Activated CD4-positive, CD25-positive, alpha-beta regulatory T cell (primary cell): ENCODE results near the gene RRP1B.
"Not testable (repeated sequence)": the region's sequence is repeated elsewhere in the genome, so short reads cannot be mapped to it uniquely, and the experiment has no call there.

Experiments
- DNase-seq, 4 experiments: peaks; one replicate each; lab custom pipeline; 2025; lab: John Stamatoyannopoulos, UW

The RRP1B gene

DNA sequence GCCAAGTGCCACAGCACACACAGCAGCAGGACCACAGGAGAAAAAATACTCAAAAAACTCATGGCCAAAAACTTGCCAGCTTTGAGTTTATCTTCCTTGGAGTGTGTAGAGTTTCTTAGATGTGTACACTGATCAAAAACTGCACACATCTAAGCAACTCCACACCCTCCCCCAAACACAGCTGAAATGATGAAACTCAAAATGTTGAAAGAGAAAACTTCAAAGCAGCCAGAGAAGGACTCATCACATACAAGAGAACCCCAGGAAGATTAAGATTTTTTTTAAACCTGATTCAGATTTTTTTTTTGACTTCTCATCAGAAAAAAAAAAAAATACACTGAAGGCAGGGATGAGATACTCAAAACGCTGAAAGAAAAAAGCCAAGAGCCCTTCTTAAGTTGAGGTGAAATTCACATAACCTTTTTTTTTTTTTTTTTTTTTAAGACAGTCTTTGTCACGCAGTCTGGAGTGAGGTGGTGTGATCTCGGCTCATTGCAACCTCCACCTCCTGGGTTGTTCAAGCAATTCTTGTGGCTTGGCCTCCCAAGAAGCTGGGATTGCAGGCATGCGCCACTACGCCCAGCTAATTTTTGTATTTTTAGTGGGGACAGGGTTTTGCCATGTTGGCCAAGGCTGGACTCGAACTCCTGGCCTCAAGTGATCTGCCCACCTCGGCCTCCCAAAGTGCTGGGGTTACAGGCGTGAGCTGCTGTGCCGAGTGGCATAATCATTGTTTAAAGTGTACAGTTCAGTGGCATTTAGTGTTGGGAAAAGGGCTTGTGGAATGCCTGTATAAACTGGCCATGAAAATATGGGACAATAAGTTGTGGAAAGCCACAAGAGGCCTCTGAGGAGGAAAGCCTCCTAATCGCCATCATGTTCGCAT, 38.6 kb downstream of the RRP1B start:
- DNase-seq, result no peak

DNA sequence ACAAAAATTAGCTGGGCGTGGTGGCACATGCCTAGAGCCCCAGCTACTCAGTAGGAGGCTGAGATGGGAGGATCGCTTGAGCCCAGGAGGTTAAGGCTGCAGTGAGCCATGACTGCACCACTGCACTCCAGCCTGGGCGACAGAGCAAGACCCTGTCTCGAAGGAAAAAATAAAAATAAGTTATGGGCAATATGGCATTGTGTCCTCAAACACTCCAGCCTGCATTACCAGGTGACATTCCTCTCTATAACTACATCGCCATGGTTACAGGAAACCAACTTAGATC, 40.1 kb downstream of the RRP1B start:
- not testable (repeated sequence) for DNase-seq

DNA sequence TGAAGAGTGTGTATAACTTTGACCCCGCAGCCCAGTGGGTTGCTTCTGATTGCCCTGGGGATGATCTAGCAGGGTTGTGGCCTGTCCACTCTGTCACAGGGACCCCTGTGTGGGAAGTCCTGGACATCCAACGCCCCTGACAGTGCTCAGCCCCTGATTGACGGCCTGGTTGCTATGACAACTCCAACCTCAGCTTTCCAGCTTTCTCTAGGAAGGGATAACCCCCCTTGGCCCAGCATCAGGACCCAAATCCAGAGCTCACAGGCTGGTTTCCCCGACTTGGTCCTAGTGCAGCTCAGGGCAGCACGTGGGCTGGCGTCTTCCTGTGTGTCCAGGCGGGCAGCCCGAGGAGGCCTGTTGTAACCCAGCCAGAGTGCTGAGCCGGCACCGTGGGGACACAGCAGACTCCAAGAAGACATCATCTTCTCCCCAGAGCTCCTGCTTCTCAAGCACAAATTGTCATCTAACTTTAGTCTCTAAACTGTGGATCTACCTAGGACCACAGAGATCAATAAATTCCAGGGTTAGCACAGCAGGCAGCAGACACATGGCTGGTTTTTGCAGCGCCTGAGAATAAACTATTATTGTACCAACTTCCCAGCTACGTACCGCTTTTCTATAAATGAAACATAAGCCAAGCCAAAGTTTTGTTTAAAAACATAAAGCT, 40.7 kb downstream of the RRP1B start:
- no peak for DNase-seq

DNA sequence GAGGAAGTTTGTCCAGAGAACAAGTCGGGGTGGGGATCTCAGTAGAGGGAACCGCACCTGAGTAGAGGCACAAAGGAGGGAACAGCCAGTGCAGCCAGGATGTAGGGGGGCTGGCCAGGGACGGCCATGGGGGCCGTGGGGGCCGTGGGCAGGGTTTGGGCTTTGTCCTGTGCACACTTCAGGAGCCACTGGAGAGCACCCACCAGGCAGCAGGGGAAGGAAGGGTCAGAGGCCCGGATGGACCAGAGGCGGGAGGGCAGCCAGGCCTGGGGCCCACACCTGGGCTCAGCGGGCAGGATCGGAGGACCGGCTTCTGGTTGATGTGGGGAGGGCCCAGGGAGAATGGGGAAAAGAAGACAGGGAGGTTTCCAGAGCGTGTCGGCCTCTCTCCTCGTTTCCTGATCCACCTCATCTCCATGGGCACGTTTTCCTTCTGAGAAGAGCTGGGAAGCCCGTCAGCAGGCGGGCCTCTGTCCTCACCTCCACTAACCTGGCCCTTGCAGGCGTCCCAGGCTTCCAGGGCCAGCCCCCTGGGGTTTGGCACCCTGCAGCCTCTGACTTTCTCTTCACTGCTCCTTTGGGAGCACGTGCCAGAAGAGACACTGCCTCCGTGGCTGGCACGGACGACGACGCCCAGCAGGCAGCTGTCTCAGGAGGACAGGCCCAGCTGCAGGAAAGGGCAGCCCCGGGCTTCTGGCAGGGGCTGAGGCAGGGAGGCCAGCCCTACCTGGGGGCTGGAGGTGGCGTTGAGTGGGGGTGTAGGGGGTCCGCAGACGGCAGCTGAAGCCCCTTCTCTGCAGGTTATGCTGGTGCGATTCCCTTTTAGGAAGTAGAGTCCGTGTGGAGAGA, 42.8 kb downstream of the RRP1B start:
- DNase-seq, result no peak

DNA sequence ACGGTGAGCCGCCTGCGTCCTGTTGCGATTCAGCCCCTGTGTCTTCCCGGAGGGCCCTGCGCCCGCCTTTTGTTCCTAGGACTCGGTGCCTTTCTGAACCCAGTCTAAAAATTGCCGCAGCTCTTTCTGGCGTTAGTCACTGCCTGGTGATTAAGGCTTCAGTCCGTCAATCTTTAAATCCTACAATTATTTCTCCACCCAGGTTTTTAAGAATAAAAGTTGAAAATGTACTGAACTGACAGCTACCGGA, 43.4 kb downstream of the RRP1B start:
- no peak for DNase-seq

DNA sequence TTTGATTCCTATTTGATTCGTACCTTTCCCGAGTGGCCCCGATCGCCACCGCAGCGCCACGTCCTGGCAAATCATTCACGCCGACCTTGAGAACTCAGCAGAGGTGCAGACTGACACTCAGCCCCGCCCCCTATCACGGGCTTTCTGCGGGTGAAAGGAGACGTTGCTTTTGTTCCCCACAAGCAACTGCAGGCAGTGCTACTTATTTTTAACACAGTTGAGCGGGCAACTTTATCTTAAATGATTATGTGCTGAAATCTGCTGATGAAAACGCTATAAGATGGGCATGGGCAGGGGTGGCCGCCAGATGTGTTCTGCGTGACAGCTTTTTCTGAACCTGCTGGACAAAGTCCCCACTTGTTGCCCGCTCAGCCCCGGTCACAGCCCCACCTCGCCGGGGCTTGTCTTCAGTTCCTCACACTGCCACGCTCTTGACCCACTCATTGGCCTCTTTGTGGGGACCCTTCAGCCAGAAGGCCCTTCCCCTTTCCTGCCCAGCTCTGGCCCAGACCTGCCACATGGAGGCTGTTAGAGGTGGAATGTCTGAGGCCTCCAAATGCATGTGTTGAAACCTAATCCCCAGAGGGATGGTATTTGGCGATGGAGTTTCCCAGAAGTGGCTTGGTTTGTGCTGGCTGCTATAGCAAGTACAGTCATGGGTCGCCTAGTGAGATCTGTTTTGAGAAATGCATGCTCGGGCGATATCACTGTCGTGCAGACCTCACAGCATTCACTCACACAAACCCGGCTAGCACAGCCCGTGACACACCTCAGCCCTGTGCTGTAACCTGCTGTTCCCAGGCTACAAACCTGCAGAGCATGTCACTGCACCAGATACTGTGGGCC, 43.9 kb downstream of the RRP1B start:
- no peak for DNase-seq

DNA sequence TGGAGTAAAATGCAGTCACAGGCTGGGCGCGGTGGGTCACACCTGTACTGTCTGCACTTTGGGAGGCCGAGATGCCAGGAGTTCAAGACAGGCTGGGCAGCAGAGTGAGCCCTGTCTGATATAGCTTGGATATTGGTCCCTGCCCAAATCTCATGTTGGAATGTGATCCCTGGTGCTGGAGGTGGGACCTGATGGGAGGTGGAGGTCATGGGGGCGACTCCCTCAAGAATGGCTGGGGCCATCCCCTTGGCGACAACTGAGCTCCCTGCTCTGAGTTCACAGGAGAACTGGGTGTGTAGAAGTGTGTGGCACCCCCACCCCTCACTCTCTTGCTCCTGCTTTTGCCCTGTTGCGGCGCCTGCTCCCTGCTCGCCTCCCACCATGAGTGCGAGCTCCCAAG, 48.1 kb downstream of the RRP1B start:
- DNase-seq, result no peak

DNA sequence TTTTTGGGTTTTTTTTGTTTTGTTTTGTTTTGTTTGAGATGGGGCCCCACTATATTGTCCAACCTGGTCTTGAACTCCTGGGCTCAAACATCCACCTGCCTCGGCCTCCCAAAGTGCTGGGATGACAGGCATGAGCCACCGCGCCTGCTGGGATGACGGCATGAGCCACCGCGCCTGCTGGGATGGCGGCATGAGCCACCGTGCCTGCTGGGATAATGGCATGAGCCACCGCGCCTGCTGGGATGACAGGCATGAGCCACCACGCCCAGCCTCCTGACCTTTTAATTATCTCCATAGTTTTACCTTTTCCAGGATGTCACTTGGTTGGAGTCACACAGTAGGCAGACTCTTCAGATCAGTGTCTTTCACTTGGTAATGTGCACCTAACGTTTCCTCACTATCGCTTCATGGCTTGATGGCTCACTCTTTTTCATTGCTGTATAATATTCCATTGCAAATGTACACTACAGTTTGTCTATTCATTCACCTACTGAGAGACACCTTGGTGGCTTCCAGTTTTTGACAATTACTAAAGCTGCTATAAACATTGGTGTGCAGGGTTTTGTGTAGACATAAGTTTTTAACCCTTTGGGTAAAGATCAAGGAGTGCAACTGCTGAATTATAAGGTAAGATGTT, 49.5 kb downstream of the RRP1B start:
- DNase-seq, result no peak

DNA sequence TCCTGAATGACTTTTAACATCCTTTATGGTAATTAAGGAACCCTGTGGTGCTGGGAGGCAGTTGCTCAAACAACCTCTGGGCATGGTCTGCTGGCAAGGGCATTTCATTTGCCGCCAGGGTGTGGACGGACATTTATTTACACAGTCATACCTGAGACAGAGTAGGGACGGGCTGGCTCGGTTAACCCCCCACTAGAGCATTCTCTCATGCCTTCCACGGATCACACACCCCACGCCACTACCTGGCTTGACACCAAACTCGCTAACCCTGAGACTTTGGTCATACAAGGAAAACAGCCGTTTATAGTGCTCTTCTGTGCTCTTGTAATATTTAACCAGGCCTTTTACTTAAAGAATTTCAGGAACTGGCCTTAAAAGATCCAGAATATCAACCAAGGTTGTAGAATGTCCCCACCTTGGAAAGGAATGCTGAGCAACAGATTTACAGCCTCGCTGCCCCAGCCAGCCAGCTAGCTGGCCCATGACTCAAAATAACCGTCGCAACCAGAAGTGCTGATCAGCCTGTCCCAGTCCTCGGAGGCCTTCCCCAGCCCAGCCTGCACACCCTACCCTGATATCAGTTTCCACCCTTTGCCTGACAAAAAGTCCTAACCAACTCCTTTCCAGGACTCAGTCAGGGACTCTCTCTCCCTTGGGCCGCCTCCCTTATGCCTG, 53.0 kb downstream of the RRP1B start:
- no peak for DNase-seq

DNA sequence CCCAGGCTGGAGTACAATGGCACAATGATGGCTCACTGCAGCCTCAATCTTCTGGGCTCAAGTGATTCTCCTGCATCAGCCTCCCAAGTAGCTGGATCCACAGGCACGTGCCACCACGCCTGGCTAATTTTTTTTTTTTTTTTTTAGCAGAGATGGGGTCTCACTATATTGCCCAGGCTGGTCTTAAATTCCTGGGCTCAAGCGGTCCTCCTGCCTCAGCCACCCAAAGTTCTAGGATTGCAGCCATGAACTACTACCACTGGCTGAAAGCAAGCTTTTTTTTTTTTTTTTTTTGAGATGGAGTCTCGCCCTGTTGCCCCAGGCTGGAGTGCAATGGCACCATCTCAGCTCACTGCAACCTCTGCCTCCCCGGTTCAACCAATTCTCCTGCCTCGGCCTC, 53.8 kb downstream of the RRP1B start:
- DNase-seq, result not testable (repeated sequence)

DNA sequence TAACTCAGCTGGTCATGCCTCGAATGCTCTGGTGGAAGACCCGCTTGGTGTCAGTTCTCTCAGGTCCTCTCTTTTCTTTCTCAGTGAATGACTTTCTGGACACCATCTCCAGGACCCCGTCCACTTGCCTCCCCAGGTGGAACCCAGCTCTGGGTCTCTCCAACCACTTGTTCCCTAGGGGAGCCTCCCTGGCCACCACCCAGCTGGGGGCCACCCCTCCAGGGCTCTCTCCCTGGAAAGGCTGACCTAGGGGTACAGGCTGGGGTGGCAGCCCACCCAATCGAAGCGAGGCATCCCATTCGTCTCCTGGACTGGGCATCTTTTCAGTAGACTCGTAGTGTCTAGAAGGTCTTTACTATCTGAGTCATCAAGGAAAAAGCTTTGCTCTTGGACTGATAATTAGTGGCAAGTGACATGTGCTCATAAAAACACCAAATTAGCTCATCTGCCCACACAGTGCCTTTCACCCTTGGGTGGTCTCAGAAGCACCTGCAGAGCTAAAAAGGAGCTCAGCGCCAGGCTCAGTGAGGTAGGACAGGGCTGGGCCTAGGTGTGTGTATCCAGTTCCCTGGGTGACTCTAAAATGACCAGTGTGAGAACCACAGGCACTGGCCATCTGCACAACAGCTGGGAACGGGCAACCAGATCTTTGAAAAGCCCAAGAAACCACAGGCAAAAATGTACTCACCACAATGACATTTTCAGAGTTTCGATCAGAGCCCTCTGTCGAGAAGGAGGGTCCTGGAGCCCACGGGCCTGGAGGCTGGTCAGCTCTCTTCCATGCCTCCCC, 57.2 kb downstream of the RRP1B start:
- DNase-seq, result no peak

DNA sequence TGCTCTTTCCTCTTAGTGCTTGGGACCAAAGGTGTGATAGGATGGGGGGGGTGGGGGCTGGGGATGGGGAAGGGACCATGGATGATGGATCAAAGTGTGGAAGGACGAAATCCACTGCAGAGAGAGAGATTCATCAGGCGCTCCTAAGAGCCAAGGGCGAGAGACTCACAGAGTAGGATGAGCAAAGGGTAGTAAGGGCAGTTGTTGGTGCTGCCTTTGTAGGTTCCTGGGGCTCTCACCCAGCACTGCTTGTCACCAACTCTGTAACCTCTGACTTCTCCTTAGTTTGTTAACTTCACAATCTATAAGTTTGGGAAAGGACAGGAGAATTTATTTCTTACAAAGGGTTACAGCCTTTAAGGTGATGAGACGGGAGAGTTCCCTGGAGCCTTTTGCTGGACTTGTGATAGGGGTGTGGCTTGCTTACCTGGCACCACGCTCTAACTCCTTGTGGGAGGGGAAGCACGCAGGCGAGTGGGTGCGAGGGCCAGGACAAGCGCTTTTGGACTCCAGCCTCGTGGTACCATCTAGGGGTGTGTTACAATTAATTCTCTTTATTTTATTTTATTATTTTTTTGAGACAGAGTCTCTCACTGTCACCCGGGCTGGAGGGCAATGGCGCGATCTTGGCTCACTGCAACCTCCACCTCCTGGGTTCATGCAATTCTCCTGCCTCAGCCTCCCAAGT, 58.0 kb downstream of the RRP1B start:
- no peak for DNase-seq

DNA sequence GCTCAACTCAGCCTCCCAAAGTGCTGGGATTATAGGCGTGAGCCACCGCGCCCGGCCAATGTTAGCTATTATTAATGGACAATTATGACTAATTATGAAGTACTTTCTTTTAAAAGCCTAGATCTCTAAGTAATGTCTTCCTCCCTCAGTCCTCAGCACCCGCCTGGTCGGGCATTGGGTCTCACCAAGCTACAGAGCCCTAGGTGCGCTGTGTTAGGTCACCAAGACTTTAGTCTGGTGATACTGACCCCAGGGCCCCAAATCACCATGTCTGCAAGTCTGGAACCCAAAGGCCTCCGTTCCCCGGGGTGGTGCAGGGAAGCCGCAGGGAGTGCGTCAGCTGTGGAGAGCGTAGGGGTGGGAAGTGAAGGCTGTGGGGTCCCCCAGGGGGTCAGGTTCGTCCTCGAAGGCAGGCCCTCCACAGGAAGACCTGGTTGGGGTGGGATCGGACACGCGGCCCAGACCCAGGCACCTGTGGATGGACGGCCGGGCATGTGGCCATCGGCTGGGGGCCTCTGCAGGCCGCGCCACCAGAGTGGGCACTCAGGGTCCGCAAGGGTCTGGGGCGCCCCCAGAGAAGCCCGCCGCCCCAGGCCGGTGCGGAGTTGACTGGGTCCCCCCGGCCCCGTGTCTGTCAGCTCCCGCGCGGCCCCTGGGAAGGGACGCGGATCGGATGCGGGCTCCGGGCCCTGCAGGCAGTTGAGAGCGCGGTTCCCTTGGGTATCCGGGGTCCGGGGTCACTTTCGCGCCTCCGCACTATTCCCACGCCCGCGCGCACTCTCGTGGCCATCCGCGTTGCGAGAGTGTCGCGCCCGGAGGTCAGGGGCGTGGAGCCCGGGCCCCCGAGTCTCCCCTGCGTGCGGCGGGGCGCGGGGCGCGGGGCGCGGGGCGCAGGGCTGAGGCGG, 58.9 kb downstream of the RRP1B start:
- DNase-seq, result no peak

DNA sequence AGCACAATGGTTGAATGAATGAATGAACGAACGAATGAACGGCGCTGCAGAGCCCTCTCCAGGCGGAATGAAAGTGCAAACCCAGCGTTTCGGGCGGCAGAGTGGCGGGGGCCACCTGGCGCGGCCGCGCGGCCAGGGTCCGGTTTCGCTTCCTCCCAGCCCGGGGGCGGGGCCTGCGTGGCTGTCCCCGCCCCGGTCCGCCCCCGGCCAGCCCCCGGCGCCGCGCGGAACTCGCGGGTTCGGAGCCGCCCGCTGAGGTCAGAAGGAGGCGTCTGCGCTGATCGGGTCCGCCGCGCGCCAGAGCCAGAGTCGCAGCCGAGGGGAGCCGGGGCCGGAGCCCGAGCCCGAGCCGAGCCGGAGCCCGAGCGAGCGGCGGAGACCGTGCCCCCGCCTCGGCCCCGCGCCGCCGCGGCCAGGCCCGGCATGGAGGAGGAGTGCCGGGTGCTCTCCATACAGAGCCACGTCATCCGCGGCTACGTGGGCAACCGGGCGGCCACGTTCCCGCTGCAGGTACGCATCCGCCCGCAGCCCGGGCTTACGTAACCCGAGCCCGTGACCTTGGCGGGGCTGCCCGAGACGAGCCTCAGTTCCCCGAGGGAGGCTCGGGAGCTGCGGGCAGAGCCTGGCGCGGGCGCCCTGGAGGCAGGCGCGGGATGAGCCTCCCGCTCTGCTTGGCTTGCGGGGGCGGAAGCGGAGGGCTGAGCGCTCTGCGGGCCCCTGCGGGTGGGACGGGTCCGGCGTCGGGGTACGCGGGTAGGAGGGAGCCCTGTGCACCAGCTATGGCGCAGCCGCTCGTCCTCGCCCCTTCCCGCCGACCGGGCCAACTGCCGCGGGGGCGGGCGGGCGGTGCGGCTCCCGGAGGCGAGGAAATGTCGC, 59.8 kb downstream of the RRP1B start, which contains the start of gene PDXK:
TSS of gene PDXK (plus strand) at position 258 of the 876 bp plus-strand sequence. CDS start at position 424, 166 bp downstream.
- DNase-seq, result peak; percentile 50 to 69 (median 60)

DNA sequence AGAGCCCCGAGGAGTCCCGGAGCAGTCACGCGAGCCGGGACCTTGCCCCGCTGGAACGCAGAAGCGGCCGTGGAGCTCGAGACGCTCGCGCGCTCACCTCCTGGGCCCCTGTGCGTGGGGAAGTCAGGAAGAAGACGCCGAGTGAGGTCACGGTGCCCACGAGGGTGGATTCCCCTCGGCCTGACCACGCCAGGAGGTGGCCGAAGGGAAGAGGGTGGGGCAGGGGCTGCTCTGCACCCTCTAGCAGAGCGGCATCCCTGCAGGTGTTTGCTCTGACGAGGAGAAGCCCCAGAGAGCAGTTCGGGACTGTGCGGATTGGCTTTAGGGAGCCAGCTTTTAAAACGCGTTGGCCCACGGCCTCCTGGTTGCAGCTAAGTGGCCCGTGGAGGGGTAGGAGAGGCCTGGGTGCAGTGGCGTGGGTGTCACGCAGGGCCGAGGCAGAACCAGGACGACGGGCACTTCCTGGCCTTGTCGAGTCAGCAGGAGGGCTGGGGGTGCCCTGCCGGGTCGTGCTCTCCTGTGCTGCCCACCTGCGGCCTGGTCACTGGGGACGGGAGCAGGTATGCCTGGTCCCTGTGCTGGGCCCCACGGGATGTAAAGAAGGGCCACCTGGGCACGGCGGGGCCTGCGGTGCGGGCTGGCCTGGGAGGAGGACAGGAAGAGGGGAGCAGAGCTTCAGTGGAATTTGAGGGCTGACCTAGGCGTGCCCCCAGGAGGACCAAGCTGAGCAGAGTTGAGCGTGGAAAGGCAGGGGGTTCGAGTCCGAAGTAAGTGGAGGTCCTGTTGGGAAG, 60.6 kb downstream of the RRP1B start:
- DNase-seq, result no peak

DNA sequence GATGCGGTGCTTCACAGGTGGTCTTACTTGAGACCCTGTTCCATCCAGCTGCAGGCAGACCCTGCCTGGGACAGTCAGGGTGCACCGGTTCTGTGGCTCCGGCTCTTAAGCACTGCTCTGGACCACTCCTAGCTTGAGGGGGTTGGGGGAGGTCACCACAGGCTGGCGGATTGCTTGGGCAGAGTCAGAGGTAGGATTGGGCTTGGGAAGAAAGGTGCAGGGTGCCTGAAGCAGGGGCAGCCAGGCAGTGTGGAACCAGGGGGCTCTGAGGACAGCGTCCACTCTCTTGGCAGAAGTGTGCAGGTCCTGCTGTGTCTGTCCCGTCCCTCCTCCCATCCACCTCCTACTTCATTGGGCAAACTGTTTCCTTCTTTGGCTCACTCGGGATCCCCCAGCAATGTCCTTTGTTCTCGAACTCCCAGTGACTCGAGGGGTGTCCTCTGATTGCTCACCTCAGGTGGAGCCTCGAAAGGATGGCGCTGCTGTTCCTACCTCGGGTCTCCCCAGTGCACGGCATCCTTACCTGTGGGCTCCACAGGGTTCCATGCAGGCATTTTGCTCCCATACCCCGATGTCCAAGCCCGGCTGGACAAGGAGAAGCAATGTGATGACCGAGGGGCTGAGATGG, 61.3 kb downstream of the RRP1B start:
- no peak for DNase-seq
